ENCODE results near the gene ACTL6B.

The ACTL6B gene

DNA sequence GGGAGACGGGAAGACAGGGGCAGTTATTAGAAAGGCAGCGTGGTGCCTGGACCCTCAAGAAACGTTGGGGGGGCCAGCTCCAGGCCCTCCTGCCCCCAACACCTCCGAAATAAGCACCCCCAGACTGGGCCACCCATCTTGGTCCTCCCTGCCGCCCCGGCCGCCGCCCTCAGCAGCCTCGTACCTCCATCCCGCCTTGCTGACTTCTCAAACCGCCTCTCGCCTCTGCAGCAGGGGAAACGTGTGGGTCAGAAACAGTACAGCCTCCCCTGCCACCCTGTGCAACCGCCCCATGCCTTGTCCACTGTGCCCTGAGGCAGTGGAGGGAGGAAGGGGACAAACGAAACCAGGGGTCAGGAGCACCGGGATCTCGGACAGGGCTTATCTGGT lies 30.6 kb upstream of the ACTL6B start:
- TF ChIP-seq, protein P1, sequence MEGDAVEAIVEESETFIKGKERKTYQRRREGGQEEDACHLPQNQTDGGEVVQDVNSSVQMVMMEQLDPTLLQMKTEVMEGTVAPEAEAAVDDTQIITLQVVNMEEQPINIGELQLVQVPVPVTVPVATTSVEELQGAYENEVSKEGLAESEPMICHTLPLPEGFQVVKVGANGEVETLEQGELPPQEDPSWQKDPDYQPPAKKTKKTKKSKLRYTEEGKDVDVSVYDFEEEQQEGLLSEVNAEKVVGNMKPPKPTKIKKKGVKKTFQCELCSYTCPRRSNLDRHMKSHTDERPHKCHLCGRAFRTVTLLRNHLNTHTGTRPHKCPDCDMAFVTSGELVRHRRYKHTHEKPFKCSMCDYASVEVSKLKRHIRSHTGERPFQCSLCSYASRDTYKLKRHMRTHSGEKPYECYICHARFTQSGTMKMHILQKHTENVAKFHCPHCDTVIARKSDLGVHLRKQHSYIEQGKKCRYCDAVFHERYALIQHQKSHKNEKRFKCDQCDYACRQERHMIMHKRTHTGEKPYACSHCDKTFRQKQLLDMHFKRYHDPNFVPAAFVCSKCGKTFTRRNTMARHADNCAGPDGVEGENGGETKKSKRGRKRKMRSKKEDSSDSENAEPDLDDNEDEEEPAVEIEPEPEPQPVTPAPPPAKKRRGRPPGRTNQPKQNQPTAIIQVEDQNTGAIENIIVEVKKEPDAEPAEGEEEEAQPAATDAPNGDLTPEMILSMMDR (IDR thresholded peaks at IDR 0.05; ENCODE audit: low read depth, low read length), result no peak
- no peak for DNase-seq (ENCODE audit: extremely low read depth, low read depth)

DNA sequence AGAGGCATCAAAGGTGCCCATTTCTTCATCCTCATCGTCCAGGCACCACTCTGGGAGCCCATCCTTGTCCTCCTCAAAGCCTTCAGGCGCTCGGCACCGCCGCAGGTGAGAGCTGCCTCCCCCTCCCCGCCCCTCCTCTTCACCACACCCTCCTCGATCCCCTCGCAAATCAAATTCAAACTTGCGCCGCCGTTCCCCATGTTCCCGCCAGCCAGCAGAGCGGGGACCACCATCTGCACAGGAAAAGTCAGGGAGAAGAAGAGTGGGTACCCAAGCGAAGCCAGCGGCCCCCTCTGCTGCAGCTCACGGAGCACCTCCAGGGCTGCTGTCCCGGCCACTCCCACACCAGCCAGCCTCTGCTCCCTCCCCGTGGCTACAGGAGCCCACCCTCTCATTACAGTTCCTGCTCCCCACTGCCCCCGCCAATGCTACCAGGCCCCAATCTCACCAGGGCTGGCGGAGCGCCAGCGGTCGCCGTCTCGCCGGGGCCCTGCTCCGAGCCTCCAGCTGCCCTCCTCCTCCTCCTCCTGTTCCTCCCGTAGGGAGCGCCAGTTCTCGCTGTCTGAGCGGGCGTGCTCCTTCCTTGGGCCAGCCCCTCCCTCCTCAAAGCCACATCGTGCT lies 30.1 kb upstream of the ACTL6B start:
- TF ChIP-seq, protein P1 (IDR thresholded peaks at IDR 0.05; ENCODE audit: low read depth, low read length), result no peak
- DNase-seq (ENCODE audit: extremely low read depth, low read depth), result no peak

DNA sequence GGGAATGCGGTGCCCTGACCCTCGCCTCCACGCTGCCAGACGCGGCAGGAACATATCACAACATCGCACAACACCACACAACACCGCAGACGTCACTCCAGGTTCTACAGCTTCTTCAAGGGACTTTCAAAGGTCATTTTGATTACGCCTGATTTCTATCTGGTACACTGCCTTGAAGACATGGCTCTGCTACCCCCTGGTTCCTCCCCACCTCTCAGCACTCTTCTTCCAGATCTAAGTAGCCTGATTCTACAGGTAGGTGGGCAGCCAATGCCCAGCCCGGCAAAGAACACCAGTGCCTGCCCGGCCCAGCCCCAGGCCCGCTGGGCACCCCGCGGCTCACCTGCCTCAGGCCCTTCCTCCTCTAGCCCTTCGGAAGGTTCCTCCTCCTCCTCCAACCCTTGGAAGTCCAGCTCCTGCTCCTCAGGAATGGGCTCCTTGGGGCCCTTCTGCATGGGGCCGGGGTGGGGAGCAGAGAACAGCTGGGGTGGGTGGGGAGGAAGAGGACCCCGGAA lies 29.4 kb upstream of the ACTL6B start:
- TF ChIP-seq, protein P1 (IDR thresholded peaks at IDR 0.05; ENCODE audit: low read depth, low read length), result no peak
- DNase-seq (ENCODE audit: extremely low read depth, low read depth), result no peak

DNA sequence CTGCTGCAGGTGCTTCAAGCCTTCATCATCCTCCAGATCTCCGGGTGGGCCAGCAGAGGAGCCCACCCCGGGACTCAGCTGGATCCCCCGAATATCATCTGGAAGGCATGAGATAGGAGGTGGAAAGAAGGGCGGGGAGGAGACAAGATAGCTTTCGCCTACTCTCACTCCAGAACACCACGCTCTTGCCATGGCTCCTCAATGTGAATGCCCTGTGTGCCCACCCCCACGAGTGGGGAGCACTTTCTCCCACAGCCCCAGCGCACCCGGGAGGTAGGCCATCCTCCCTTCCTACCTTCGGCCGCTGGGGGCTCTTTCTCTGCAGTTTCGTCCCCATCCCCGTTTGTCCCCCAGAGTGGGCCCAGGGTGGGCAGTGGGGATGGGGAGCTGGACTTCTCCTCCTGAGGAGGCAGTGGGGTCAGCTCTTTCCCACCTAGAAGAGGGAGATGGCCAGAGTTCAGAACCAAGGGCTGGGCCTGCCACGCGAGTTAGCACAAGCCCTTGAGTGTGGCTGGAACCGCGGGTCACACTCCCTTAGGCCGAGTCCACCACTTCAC lies 28.9 kb upstream of the ACTL6B start:
- TF ChIP-seq, protein P1 (IDR thresholded peaks at IDR 0.05; ENCODE audit: low read depth, low read length), result no peak
- DNase-seq (ENCODE audit: extremely low read depth, low read depth), result no peak

DNA sequence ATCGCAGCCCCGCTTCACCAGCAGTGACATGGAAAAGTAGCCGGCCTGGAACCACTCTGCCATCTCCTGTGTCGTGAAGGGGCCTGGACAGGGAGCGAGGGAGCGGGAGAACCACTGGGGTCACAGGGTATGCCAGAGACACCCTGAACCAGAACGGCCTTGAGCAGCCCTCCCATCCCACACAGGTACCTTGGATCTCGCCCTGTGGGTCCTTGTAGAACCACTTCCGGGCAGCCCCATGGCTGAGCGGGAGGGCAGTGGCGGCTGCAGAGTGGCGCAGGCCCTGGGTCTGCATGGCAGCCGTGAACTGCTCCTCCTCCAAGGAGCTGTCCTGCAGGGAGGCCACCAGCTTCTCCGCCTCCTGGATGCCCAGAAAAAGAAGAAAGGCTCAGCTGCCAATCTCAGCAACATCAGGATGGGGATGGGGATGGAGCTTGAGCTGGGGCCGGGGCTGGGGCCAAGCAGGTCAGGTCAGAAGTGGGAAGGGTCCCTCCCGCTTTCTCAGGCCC lies 28.3 kb upstream of the ACTL6B start:
- TF ChIP-seq, protein P1 (IDR thresholded peaks at IDR 0.05; ENCODE audit: low read depth, low read length), result no peak
- no peak for DNase-seq (ENCODE audit: extremely low read depth, low read depth)

DNA sequence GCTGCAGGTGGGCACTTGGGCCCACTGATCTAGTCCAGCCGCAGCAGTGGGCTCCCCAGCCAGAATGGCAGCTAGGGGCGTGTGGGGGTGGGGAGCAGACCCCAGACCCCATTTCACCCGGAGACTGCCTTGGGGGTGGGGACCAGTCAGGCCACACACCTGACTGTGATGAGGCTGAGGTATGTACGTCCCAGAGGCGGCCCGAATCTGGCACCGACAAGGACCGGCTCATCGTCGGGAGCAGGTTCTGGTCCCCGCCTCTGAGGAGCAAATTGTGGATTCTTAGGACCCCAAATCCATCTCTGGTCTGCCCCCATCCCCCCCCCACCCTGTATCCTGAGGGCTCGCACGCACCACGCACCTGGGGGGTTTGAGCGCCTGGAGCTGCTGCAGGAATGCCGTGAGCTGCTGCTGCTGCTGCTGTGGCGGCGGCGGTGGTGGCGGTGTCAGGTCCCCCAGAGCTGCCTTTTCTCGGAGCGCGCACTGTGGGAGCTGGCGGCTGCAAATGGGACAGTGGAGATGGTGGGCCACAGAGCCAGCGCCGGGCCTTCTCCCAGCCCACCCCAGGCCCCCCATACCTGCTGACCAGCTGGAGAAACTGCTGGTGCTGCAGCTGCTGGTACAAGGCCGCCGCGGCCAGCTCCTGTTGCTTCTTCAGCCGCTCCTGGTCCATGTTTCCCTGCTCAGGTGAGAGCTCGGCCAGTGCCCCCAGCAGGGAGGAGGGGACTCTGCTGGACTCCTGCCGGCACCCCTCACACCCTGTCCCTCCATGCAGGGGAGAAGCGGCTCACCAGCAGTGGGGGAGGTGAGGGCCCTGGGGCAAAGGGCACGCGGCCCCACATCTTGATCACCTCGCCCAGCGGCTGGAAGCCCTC lies 27.6 kb upstream of the ACTL6B start:
- TF ChIP-seq, protein P1 (IDR thresholded peaks at IDR 0.05; ENCODE audit: low read depth, low read length), result no peak
- DNase-seq (ENCODE audit: extremely low read depth, low read depth), result no peak

Measured in AG09319 (cell line).